GM11168 (cell line): Measurements from ENCODE around the gene TDRD7.

Experiments used
- in situ Hi-C: fragments of 300-500 bp; cut with MboI; formaldehyde crosslinking; loops from one replicate; pipeline ENCODE4 v1.12.0; 2022; ENCODE audit warnings: low sequenced_read_pairs; ENCODE audit not compliant: unreplicated experiment

Gene TDRD7

GRCh38 chr9:97521576-97522333, 109.9 kb downstream of the TDRD7 start:
- in situ Hi-C loops = no loop called here

- in situ Hi-C loops = no loop called here
These were observed 112.5 kb downstream of the TDRD7 start for GRCh38 chr9:97524424-97524823.

GRCh38 chr9:97525451-97525850, 113.6 kb downstream of the TDRD7 start:
- in situ Hi-C loops = no loop called here

- in situ Hi-C loops = no loop called here
These were observed 115.1 kb downstream of the TDRD7 start for GRCh38 chr9:97526895-97527575.

GRCh38 chr9:97527626-97528528, 116.0 kb downstream of the TDRD7 start:
- in situ Hi-C loops = no loop called here

- in situ Hi-C loops = no loop called here
These were observed 116.8 kb downstream of the TDRD7 start for GRCh38 chr9:97528529-97529230.

GRCh38 chr9:97529363-97530076, 117.6 kb downstream of the TDRD7 start:
- in situ Hi-C loops = no loop called here

- in situ Hi-C loops = no loop called here
These were observed 120.0 kb downstream of the TDRD7 start for GRCh38 chr9:97531888-97532376.

- in situ Hi-C loops = no loop called here
These were observed 122.3 kb downstream of the TDRD7 start for GRCh38 chr9:97534185-97534584.

- in situ Hi-C loops = no loop called here
These were observed 123.2 kb downstream of the TDRD7 start for GRCh38 chr9:97534961-97535594.

GRCh38 chr9:97535771-97536170, 123.9 kb downstream of the TDRD7 start:
- in situ Hi-C loops = no loop called here

- in situ Hi-C loops = no loop called here
These were observed 124.6 kb downstream of the TDRD7 start for GRCh38 chr9:97536480-97536879.

GRCh38 chr9:97543561-97543960, 131.7 kb downstream of the TDRD7 start:
- in situ Hi-C loops = no loop called here

GRCh38 chr9:97545486-97545885, 133.6 kb downstream of the TDRD7 start:
- in situ Hi-C loops = no loop called here
